ENCODE measurements around the gene MLLT3.

DNA sequence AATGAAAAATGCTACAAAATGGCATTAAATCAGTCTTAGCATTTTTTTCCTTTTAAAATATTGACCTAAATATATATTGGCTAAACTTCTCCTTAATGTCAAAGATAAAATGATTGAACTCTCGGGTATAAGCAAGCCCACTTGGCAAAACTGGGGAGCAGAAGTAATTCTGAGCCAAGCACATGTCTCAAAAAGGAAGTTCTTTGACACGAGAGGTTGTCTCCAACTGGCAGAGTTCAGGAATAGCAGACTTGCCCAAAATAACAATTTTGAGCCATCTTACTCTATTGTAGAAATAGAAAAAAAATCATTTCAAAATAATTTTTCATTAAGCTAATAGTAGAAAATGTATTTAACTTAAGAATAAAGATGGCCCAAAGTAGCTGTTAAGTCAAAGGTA, 10.4 kb upstream of the MLLT3 start:
- TF ChIP-seq, protein P1, sequence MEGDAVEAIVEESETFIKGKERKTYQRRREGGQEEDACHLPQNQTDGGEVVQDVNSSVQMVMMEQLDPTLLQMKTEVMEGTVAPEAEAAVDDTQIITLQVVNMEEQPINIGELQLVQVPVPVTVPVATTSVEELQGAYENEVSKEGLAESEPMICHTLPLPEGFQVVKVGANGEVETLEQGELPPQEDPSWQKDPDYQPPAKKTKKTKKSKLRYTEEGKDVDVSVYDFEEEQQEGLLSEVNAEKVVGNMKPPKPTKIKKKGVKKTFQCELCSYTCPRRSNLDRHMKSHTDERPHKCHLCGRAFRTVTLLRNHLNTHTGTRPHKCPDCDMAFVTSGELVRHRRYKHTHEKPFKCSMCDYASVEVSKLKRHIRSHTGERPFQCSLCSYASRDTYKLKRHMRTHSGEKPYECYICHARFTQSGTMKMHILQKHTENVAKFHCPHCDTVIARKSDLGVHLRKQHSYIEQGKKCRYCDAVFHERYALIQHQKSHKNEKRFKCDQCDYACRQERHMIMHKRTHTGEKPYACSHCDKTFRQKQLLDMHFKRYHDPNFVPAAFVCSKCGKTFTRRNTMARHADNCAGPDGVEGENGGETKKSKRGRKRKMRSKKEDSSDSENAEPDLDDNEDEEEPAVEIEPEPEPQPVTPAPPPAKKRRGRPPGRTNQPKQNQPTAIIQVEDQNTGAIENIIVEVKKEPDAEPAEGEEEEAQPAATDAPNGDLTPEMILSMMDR (IDR thresholded peaks at IDR 0.05) = no peak
- TF ChIP-seq POLR2A (IDR thresholded peaks at IDR 0.05) = no peak
